LNCAP (cell line): ENCODE results near the gene TBC1D2.

Experiments
- TF ChIP-seq, protein P1 (sequence below): fragments of 450-650 bp; IDR thresholded peaks from 2 replicates; pipeline ENCODE4 v1.5.1; 2017; ENCODE audit warnings: mild to moderate bottlenecking

Gene TBC1D2

DNA sequence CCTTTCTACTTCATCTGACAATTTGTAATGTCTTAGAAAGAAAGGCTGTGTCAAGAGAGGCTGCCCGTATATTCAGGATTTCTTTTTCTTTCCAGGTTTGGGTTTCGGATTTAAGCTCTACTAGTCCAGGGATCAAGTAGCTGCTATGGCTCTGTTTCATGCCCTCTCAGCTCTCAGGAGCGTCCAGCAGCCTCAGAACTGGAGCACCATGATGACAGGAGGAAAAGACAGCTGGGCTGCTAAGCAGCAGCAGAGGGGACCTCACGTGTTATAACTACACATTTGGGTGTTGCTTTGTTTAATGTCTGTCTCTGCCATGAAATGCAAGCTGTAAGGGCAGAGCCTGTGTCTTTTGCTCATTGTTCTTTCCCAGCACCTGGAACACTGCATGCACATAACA is 28.5 kb downstream of the TBC1D2 start:
- TF ChIP-seq, protein P1, sequence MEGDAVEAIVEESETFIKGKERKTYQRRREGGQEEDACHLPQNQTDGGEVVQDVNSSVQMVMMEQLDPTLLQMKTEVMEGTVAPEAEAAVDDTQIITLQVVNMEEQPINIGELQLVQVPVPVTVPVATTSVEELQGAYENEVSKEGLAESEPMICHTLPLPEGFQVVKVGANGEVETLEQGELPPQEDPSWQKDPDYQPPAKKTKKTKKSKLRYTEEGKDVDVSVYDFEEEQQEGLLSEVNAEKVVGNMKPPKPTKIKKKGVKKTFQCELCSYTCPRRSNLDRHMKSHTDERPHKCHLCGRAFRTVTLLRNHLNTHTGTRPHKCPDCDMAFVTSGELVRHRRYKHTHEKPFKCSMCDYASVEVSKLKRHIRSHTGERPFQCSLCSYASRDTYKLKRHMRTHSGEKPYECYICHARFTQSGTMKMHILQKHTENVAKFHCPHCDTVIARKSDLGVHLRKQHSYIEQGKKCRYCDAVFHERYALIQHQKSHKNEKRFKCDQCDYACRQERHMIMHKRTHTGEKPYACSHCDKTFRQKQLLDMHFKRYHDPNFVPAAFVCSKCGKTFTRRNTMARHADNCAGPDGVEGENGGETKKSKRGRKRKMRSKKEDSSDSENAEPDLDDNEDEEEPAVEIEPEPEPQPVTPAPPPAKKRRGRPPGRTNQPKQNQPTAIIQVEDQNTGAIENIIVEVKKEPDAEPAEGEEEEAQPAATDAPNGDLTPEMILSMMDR = no peak

DNA sequence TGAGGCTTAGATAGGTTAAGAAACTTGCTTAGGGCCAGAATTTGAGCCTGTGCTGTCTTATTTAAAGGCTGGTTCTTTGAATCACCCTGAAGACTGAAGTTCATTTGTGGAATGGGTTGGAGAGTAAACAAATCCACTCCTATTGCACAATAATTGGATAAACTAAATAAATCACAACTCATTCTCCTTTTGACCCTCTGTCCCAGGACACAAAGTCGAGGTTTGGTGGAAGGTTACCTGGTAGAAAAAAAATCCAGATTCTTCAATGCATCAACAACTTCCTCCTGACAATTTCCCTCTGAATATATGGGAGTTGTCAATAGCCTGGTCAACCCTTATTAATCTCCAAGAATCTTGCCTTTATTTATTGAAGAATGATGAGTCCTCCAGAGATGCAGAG is 28.9 kb downstream of the TBC1D2 start:
- TF ChIP-seq, protein P1 = no peak

DNA sequence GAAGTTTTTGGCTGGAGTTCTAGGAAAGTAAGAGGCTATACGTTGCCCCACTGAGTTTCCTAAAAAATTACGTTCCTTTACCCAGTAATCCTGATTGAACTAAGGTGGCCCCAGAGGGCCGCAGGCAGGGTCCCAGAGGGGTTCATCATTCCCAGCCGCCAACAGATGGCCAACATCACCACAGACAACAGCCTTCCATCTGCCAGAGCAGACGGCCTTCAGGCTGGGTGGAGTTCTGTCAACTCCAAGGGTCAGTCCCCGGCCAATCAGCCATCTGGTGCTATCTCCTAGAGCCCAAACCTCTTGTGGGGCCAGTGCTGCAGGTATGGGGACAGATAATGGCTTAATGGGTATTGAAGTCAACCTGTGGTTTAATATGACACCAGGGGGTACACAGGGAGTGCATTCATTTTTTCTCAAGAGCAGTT is 30.4 kb downstream of the TBC1D2 start:
- TF ChIP-seq, protein P1 = no peak

DNA sequence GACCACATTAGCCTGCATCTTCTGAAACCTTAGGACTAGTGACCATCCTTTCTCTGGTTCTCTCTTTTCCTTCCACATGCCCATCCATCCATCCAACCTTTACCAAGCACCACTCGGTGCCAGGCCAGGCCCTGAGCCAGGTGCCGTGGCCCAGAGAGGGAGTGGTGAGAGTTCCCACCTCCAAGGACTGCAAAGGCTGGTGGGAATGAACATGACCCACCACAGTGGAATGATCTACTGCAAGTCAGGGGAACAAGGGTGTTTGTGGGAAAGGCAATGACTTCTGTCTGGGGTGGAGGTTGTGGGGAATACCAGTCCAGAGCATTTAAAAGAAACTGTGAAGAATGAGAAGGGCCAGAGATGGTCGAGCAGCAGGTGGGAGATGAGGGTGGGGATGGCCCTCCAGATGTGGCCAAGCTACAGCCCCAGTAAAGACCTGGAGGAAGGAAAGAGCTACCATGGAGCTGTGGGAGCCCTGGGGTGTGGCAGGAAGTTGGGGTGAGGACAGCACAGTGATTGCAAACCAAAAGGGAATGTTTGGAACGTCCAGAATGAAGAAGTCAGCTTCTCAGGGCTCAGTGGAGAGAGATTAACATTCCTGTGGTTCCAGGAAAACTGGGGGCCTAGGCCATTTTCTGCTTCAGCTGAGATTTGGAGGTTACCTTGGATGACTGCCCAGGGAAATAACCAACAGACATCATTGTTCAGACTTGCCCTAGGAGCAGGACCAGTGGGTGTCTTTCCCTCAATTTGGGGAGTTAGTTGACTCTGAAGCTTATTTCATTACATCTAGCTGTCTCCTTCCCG is 32.4 kb downstream of the TBC1D2 start:
- TF ChIP-seq, protein P1 = no peak

DNA sequence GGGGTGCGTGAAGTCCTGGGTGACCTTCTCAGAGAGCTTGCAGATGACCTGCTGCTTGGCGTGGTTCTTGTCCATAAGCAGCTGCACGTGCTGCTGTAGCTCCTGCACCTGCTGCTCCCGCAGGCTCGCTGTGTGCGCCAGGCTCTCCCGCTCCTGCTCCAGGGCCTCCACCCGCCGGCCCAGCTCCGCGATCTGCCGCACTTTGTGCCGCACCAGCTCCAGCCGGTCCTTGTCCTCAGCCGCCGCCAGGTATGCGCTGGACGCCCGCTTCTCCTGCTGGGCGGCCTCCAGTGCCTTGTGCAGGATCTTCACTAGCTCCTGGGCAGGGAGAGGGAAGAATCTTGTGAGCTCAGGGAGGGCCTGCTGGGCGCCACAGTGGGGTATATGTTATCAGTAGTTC is 34.5 kb downstream of the TBC1D2 start:
- TF ChIP-seq, protein P1 = no peak

DNA sequence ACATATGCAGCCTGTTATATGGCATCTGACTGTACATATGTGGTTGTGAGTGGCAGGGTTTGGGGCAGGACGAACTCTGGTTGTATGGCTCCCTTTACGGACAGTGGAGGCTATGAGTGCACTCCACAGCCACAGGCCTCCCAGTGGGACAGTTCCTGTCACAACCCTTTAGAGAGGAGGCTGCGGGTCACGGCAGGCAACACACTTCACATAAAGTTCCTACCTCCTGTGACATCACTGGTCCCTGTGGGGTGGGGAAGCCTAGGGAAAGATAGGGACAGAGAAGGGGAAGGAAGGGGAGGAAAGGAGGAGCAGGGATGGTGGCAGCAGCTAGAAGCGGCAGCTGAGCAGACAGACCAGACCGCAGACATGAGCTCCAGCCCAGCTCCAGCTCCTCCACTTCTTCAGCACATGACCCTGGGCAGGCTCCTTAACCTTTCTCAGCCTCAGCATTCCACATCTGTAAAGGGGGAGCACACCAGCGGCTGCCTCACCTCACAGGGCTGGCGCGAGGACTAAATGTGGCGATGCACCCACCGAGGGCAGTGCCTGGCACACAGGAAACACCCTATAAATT is 35.6 kb downstream of the TBC1D2 start:
- TF ChIP-seq, protein P1 = no peak

DNA sequence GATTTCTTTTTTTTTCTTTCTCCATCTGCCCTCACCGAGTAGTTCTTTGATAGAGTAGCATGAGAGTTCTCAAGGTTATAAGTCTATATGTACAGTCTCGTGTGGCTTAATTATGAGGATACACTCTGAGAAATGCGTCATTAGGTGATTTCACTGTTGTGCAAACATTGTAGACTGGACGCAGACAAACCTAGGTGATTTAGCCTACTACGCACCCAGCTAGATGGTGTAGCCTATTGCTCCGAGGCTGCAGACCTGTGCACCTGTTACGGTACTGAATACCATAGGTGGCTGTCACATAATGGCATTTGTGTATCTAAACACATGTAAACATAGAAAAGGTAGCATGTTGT is 36.1 kb downstream of the TBC1D2 start:
- TF ChIP-seq, protein P1 = no peak
